Thyroid gland (tissue), 4 donors: ENCODE results near the gene ZMIZ1. TPM values are rescaled to one million over a fixed set of nuclear protein-coding genes. Genes with fewer than 3 reads are reported as not detected.

Source experiments
- DNase-seq, 2 donors: peaks; one replicate each; pipeline ENCODE4 v3.0.0-alpha.2; 2019
- H3K27ac ChIP-seq, 3 donors: fragments of 200-600 bp; sonication (generic); 1 replicate in 2 of 3; 2 replicates in 1 of 3; pipeline ENCODE4 v1.5.1; 2016 to 2019; ENCODE audit warnings: mild to moderate bottlenecking in 1 of 3, moderate library complexity in 1 of 3
- H3K27me3 ChIP-seq: fragments of 200-600 bp; sonication (generic); one replicate; pipeline ENCODE4 v1.5.1; 2019
- H3K36me3 ChIP-seq, 2 donors: fragments of 200-600 bp; sonication (generic); one replicate each; pipeline ENCODE4 v1.5.1; 2016 to 2019
- H3K4me1 ChIP-seq, 2 donors: fragments of 200-600 bp; sonication (generic); one replicate each; pipeline ENCODE4 v1.5.1; 2017 to 2019
- H3K4me3 ChIP-seq, 3 donors: fragments of 200-600 bp; sonication (generic); replicated peaks in 1 of 3; 1 replicate in 2 of 3; 2 replicates in 1 of 3; pipeline ENCODE4 v1.5.1; 2016; ENCODE audit warnings: mild to moderate bottlenecking in 1 of 3
- H3K9me3 ChIP-seq: fragments of 200-600 bp; sonication (generic); one replicate; pipeline ENCODE4 v1.5.1; 2017
- POLR2A ChIP-seq, 2 donors: fragments of 450-650 bp; IDR thresholded peaks; one replicate each; pipeline ENCODE4 v1.6.1; 2017; ENCODE audit warnings: antibody characterized with exemption in 2 of 2, mild to moderate bottlenecking in 2 of 2, moderate library complexity in 1 of 2
- whole genome bisulfite sequencing, 2 donors: methylation state at CpG; one replicate each; pipeline ENCODE4 v1.1.5; 2017; 5-methylcytosine and 5-hydroxymethylcytosine counted together
- intact Hi-C: fragments of 100-400 bp; cut with DNase I; formaldehyde crosslinking; loops from one replicate; pipeline ENCODE4 v1.15.1; 2023
- total RNA-seq, 4 donors: library from RNA; depleted of rRNA; stranded (reverse); fragments of >200 nt; gene quantifications; one replicate each; pipeline ENCODE4 v1.2.3, GENCODE V29; 2016
- TF ChIP-seq, protein P1 (sequence below), 6 experiments: fragments of 200-600 bp in 3 of 6; fragments of 450-650 bp in 3 of 6; sonication (generic) in 3 of 6; IDR thresholded peaks; one replicate each; pipeline ENCODE4 v1.5.1; 2016 to 2019; ENCODE audit warnings: antibody characterized with exemption in 6 of 6, mild to moderate bottlenecking in 2 of 6, inconsistent platforms in 1 of 6, moderate library complexity in 1 of 6

The ZMIZ1 gene
- total RNA-seq, 4 donors from 2014 or later, result 59.9 to 128 (median 94.4) TPM

- no peak for DNase-seq
- Histone ChIP-seq H3K36me3 (no peaks in the 10 kb centered on the region), H3K4me1 (peaks cover 4 to 11% of the 10 kb centered on the region in 2 donors), H3K27ac (no peak overlapping the region), H3K27me3 (no peaks in the 10 kb centered on the region), H3K4me3 (no peak overlapping the region), H3K9me3 (no peaks in the 10 kb centered on the region)
- WGBS, 2 donors, result 96 to 97% methylated on average over 5 to 7 of the region's 9 CpGs
- TF ChIP-seq, protein P1, sequence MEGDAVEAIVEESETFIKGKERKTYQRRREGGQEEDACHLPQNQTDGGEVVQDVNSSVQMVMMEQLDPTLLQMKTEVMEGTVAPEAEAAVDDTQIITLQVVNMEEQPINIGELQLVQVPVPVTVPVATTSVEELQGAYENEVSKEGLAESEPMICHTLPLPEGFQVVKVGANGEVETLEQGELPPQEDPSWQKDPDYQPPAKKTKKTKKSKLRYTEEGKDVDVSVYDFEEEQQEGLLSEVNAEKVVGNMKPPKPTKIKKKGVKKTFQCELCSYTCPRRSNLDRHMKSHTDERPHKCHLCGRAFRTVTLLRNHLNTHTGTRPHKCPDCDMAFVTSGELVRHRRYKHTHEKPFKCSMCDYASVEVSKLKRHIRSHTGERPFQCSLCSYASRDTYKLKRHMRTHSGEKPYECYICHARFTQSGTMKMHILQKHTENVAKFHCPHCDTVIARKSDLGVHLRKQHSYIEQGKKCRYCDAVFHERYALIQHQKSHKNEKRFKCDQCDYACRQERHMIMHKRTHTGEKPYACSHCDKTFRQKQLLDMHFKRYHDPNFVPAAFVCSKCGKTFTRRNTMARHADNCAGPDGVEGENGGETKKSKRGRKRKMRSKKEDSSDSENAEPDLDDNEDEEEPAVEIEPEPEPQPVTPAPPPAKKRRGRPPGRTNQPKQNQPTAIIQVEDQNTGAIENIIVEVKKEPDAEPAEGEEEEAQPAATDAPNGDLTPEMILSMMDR (IDR thresholded peaks at IDR 0.05), result no peak
- intact Hi-C loops, result no loop called here
Measured at GRCh38 chr10:79021331-79021907, 47.3 kb upstream of the ZMIZ1 start.

DNA sequence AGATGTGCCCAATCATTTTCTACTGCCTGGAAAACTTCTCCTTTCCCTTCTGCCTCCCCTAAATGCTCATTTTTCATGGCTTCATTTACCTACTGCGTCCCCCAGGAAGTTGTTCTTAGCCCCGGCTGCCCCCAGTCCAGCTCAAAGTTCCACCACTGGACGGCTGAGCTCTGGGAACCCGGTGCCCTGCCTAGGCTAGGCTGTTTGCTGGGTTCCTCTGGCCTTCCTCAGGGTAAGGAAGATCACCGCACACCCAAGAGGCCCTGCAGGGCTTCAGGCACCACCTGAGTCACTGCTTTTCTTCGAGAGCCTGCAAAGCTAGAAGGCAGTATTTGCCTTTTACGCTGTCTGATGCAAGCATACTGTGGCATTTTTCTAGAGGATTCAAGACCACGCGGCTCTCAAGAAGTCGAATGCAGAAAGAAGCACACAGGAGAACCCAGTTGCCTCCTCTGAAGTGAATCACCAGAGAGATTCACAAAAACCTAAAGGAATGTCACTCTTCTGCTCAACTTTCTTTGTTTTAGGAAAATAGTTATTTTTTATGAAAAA, 46.7 kb upstream of the ZMIZ1 start:
- Histone ChIP-seq H3K9me3 (no peaks in the 10 kb centered on the region), H3K27ac (no peak overlapping the region), H3K27me3 (no peaks in the 10 kb centered on the region), H3K36me3 (no peaks in the 10 kb centered on the region), H3K4me1 (peaks cover 4 to 11% of the 10 kb centered on the region in 2 donors), H3K4me3 (no peak overlapping the region)
- 77 to 84% methylated on average over 10 of the region's 10 CpGs for WGBS, 2 donors
- TF ChIP-seq POLR2A (IDR thresholded peaks at IDR 0.05), result no peak
- TF ChIP-seq, protein P1 (IDR thresholded peaks at IDR 0.05), result no peak
- DNase-seq, result no peak
- intact Hi-C loops, result no loop called here

- H3K4me3 ChIP-seq, result no peak overlapping the region
- no peak overlapping the region for H3K27ac ChIP-seq
Measured at GRCh38 chr10:79022565-79023230, 46.1 kb upstream of the ZMIZ1 start.

DNA sequence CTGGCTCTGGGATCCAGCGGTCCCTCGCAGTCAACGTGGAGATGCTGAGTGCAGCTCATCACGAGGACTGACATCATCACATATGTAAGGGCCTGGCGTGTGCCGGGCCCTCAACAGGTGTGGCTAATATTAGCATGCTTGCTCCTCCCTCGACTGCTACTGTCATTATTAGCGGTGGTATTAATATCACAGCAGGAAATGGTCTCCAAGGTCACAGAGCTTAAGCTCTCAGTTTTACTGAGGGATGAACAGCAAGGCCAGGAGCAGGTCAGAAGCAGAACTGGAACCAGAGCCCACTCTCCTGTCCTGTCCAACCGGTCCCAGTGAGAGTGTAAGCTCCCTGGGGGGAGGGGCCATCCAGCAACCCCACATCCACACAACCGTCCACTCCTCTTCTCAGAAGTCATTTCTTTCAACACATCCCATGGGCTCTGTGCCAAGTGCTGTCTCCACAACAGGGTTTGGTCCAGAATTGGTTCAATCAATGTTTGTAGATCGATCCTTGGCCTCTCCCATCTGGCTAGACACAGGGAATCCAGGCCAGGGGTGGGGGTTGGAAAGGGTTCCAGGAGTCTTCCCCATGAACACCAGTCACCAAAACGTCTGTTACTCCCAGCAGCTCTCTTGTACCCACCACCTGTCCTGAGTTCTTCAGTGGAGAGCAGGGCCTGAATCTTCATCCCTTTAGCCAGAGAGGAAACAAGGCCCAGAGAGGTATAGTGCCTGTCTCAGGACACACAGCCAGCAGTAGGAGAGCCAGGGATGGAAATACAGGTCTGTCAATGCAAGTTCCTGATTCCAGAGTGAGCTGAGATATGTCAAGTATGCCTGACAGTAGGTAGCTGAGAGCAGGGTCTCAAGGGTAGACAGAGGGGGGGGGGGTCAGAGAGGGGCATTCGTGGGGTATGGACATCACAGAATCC, 45.3 kb upstream of the ZMIZ1 start:
- H3K27ac ChIP-seq, result no peak overlapping the region
- intact Hi-C loops, result no loop called here

More at GRCh38 chr10:79022565-79023230, 46.1 kb upstream of the ZMIZ1 start:
- DNase-seq, result peak; percentile 73 to 77
- no peaks in the 10 kb centered on the region for H3K27me3 ChIP-seq
- H3K4me1 ChIP-seq, result peaks cover 4 to 11% of the 10 kb centered on the region in 2 donors
- no peaks in the 10 kb centered on the region for H3K9me3 ChIP-seq
- no peaks in the 10 kb centered on the region for H3K36me3 ChIP-seq
- intact Hi-C loops, result no loop called here
- 53 to 56% methylated on average over 17 of the region's 17 CpGs for WGBS, 2 donors
- TF ChIP-seq, protein P1 (IDR thresholded peaks at IDR 0.05), result no peak
- TF ChIP-seq POLR2A (IDR thresholded peaks at IDR 0.05), result no peak

More for the DNA sequence above, 45.3 kb upstream of the ZMIZ1 start:
- peak in 1 of 2 donors; percentile 30 for DNase-seq
- no peaks in the 10 kb centered on the region for H3K27me3 ChIP-seq
- H3K4me3 ChIP-seq, result no peak overlapping the region
- TF ChIP-seq POLR2A (IDR thresholded peaks at IDR 0.05), result no peak
- TF ChIP-seq, protein P1 (IDR thresholded peaks at IDR 0.05), result no peak
- H3K9me3 ChIP-seq, result no peaks in the 10 kb centered on the region
- peaks cover 4 to 11% of the 10 kb centered on the region in 2 donors for H3K4me1 ChIP-seq
- 76 to 84% methylated on average over 13 of the region's 13 CpGs for WGBS, 2 donors
- no peaks in the 10 kb centered on the region for H3K36me3 ChIP-seq
